ENCODE data around the gene CMIP.

The CMIP gene

DNA sequence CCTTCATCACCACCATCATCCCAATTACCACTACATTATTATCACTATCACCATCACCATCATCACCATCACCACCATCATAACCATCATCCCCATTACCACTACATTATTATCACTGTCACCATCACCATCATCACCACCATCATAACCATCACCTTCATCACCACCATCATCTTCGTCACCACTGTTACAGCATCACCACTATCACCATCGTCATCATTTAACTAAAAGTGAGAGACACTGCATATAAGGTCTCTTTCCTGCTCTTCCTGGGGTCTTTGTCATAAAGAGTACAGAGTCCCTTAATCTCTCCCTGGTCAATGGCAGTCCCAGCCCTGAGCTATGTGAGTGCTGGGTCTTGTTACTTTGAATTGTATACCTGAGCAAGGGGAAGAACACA lies 133.5 kb downstream of the CMIP start:
- Histone ChIP-seq H3K36me3 (ENCODE audit: insufficient read depth, low read depth, low read length) (no peaks in the 10 kb centered on the region), H3K9me3 (ENCODE audit: insufficient read depth, low read depth, low read length) (no peaks in the 10 kb centered on the region), H3K27me3 (ENCODE audit: insufficient read depth, low read length) (no peaks in the 10 kb centered on the region), H3K4me3 (ENCODE audit: low read length) (no peak overlapping the region), H3K27ac (ENCODE audit: low read length) (no peak overlapping the region), H3K4me1 (ENCODE audit: insufficient read depth, low read length) (0 out of 2 replicates have a peak, but pooled peaks cover 6% of the 10 kb centered on the region), H3K9ac (ENCODE audit: low read depth, low read length) (no peak overlapping the region)

DNA sequence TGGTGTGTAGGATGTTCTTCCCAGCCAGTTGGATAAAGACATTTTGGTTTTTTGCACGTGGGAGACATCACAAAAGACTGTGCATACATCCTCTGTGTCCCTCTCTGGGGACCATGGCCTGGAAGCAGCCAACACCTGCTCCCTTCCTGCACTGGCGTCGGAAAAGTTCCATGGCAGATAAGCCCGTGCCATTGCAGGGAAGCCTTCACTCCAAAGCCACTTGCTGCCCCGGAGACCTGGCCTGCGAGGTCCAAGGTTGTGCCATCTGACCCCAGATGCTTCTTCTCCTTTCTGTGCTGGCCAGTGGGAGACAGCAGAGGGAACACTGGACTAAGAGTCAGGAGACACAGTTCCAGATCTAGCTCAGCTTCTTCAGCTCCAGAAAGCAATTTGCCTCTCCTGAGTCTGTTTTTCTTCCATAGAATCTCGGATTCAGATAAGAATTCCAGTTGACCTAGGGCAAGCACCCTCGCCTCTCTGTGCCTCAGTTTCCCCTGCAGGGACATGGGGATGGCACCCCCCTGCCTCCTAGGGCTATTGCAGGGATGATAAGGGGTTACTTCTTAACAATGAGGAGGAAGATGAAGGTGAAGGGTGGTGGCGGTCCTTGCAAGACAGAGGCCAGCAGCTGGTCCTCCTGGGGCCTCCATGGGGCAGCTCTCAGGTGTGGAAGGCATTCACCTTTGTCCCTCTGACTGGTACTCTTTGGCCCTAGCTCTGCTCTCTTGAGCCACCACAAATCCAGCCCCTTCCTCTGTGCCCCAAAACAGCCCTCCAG lies 134.2 kb downstream of the CMIP start:
- H3K9ac ChIP-seq (ENCODE audit: low read depth, low read length): no peak overlapping the region
- H3K4me1 ChIP-seq (ENCODE audit: insufficient read depth, low read length): 0 out of 2 replicates have a peak, but pooled peaks cover 6% of the 10 kb centered on the region
- H3K4me3 ChIP-seq (ENCODE audit: low read length): no peak overlapping the region
- H3K27me3 ChIP-seq (ENCODE audit: insufficient read depth, low read length): no peaks in the 10 kb centered on the region
- H3K36me3 ChIP-seq (ENCODE audit: insufficient read depth, low read depth, low read length): no peaks in the 10 kb centered on the region
- no peaks in the 10 kb centered on the region for H3K9me3 ChIP-seq (ENCODE audit: insufficient read depth, low read depth, low read length)
- no peak overlapping the region for H3K27ac ChIP-seq (ENCODE audit: low read length)

DNA sequence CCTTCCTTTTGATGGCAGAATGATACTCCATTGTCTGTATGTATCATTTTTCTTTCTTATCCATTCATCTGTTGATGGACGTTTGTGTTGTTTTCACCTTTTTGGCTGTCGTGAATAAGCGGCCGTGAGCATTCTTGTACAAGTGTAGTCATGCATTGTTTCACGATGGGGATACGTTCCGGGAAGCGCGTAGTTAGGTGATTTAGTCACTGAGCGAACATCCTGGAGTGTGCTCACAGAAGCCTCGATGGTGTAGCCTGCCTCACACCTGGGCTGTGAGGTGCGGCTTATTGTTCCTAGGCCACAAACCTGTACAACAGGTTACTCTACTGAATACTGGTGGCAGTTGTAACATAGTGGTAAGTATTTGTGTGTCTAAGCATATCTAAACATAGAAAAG lies 136.5 kb downstream of the CMIP start:
- no peak overlapping the region for H3K27ac ChIP-seq (ENCODE audit: low read length)
- no peaks in the 10 kb centered on the region for H3K27me3 ChIP-seq (ENCODE audit: insufficient read depth, low read length)
- peaks cover 9% of the 10 kb centered on the region; the same call in 1 of the 2 replicates for H3K4me1 ChIP-seq (ENCODE audit: insufficient read depth, low read length)
- no peaks in the 10 kb centered on the region for H3K9me3 ChIP-seq (ENCODE audit: insufficient read depth, low read depth, low read length)
- H3K36me3 ChIP-seq (ENCODE audit: insufficient read depth, low read depth, low read length): no peaks in the 10 kb centered on the region
- no peak overlapping the region for H3K4me3 ChIP-seq (ENCODE audit: low read length)
- no peak overlapping the region for H3K9ac ChIP-seq (ENCODE audit: low read depth, low read length)

DNA sequence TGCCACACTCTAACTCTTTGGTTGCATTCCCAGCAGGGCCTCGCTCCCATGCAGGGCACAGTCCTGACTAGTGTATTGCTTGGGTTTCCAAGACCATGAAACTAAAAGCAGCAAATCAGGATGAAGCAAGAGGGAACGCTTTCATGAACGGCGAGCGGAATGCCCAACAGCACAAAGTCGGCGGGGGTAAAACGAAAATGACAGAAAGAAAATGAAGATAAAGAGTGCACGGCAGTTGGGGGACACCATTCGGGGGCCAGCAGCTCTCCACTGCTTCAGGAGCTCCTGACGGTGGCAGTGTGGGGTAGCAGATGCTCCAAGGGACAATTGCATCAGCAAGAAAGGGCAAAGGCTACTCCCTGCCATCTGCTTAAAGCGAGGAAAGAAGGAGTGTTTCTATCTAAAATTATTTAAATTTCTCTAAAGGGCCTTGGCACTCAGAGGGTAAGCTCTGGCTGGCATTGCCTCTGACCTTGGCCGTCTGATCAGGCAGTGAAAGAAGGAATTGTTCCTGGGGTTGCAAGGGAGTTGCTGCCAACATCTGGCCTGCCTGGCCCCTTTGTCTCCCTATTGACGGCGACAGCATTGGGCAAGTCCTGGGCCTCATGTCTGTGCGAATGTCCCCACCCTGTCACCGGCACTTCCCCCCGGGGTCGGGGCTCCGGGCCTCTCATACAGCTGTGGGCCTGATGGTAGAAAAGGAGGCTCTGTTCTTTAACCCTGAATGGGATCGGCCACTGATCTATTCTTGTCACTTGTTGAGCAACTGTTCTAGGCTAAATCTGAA lies 138.2 kb downstream of the CMIP start:
- Histone ChIP-seq H3K27me3 (ENCODE audit: insufficient read depth, low read length) (no peaks in the 10 kb centered on the region), H3K36me3 (ENCODE audit: insufficient read depth, low read depth, low read length) (no peaks in the 10 kb centered on the region), H3K27ac (ENCODE audit: low read length) (no peak overlapping the region), H3K9me3 (ENCODE audit: insufficient read depth, low read depth, low read length) (no peaks in the 10 kb centered on the region), H3K4me1 (ENCODE audit: insufficient read depth, low read length) (peaks cover 9% of the 10 kb centered on the region; the same call in 1 of the 2 replicates), H3K9ac (ENCODE audit: low read depth, low read length) (peak overlapping the region; percentile 52; the same call in 1 of the 2 replicates), H3K4me3 (ENCODE audit: low read length) (no peak overlapping the region)

DNA sequence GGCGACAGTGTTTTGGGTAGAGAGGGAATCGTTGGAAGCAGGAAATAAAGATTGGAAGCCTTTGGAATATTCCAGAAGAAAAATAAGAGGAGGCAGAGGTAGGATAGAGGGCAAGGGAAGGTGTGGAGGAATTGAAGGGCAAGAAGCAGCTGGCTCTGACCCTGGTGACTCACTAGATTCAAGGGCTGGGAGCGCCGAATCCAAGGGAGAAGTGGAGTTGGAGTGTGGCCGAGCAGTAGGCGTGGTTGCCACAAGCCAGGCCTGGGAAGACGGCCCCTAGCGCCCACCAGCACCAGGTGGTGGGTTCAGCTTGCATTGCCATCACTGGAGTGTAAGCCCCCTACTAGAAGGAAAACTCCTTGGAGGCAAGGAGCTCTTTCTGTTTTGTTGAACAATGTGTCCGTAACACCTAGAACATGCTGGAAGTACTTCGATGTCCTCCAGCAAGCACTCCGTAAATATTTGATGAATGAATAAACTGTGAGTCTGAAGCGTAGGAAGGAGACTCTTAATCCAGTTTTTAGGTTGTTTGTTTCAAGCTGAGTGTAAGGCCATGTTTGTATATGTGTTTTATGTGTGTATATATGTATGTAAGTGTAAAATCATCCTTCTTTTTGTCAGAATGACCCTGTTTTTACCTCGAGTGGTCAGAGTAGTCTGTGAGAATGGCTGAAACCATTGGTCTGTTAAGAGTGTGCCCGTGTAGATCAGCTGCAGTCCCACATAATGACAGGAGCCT lies 139.5 kb downstream of the CMIP start:
- H3K27ac ChIP-seq (ENCODE audit: low read length): no peak overlapping the region

DNA sequence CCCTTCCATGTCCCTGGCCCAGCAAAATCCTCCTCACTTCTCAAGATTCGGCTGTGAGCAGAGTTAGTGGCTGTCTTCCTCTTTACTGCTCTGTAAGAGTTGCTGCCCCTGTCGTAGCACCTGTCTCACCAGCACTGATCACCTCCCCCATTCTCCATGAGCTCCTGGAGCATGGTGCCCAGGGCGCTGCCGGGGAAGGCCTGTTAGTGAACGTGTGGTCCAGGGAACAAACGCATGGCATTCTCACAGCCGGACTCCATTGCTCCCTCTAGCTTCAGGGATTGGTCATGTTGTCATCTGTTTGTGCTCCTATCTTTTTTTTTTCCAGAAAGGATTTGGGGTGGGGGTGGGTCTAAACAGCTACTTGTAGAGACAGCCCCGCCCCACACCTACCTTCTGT lies 141.2 kb downstream of the CMIP start:
- H3K27ac ChIP-seq (ENCODE audit: low read length): no peak overlapping the region
- no peaks in the 10 kb centered on the region for H3K9me3 ChIP-seq (ENCODE audit: insufficient read depth, low read depth, low read length)
- H3K27me3 ChIP-seq (ENCODE audit: insufficient read depth, low read length): no peaks in the 10 kb centered on the region
- H3K36me3 ChIP-seq (ENCODE audit: insufficient read depth, low read depth, low read length): no peaks in the 10 kb centered on the region; the same call in 1 of the 2 replicates
- H3K4me3 ChIP-seq (ENCODE audit: low read length): no peak overlapping the region
- H3K9ac ChIP-seq (ENCODE audit: low read depth, low read length): no peak overlapping the region
- H3K4me1 ChIP-seq (ENCODE audit: insufficient read depth, low read length): peaks cover 9% of the 10 kb centered on the region; the same call in 1 of the 2 replicates

More for the DNA sequence above, 139.5 kb downstream of the CMIP start:
- H3K9ac ChIP-seq (ENCODE audit: low read depth, low read length): no peak overlapping the region
- H3K9me3 ChIP-seq (ENCODE audit: insufficient read depth, low read depth, low read length): no peaks in the 10 kb centered on the region
- no peaks in the 10 kb centered on the region; the same call in 1 of the 2 replicates for H3K36me3 ChIP-seq (ENCODE audit: insufficient read depth, low read depth, low read length)
- H3K27me3 ChIP-seq (ENCODE audit: insufficient read depth, low read length): no peaks in the 10 kb centered on the region
- H3K4me3 ChIP-seq (ENCODE audit: low read length): no peak overlapping the region
- H3K4me1 ChIP-seq (ENCODE audit: insufficient read depth, low read length): peaks cover 9% of the 10 kb centered on the region; the same call in 1 of the 2 replicates

DNA sequence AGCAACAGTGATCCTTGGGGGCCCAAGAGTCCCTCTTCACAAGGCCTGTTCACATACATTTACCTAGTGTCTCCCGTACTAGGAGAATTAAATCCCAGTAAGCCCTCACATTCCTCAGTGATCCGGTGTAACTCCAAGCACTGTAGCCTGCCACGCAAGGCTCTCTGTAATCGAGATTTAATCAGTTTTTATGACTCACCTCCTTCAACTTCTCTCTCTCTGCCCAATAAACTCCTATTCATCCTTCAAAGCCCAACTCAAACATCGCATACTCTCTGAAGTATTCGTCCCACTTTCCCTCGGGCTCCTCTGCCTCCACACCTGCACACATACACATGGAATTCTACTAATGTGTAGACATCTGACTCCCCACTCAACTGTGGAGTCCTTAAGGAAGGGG lies 141.8 kb downstream of the CMIP start:
- Histone ChIP-seq H3K4me3 (ENCODE audit: low read length) (no peak overlapping the region), H3K9me3 (ENCODE audit: insufficient read depth, low read depth, low read length) (no peaks in the 10 kb centered on the region), H3K27ac (ENCODE audit: low read length) (no peak overlapping the region), H3K36me3 (ENCODE audit: insufficient read depth, low read depth, low read length) (no peaks in the 10 kb centered on the region; the same call in 1 of the 2 replicates), H3K27me3 (ENCODE audit: insufficient read depth, low read length) (no peaks in the 10 kb centered on the region), H3K9ac (ENCODE audit: low read depth, low read length) (no peak overlapping the region), H3K4me1 (ENCODE audit: insufficient read depth, low read length) (peaks cover 9% of the 10 kb centered on the region; the same call in 1 of the 2 replicates)

DNA sequence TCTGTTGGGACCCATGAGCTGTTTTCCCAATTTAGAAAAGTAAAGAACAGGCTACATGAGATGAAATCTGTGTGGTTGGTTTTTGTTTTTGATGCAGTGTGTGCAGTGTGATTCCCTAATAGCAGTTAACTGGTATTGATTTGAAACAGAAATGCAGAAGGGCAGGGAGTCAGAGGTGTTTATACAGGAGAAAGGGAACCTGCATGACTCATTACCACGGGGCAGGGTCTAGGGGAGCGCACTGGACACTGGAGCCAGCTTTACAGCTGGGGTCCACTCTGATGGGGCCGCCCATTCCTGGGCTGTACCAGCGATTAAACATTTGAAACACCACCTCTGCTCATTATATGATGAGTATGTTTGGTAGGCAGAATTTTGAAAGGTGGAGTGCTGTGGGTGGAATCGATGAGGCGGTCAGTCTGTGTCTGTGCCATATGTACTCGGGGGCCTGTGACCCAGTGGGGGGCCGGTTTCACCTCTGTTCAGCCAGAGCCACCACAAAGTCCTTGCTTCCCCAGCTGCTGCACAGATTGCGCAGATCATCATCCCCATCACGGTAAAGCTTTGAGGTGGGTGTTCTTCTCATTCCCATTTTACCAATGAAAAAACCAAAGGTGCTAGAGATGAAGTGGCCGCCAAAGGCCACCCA lies 142.5 kb downstream of the CMIP start:
- H3K4me1 ChIP-seq (ENCODE audit: insufficient read depth, low read length): peaks cover 9% of the 10 kb centered on the region; the same call in 1 of the 2 replicates
- no peak overlapping the region for H3K4me3 ChIP-seq (ENCODE audit: low read length)
- no peaks in the 10 kb centered on the region for H3K9me3 ChIP-seq (ENCODE audit: insufficient read depth, low read depth, low read length)
- no peak overlapping the region for H3K9ac ChIP-seq (ENCODE audit: low read depth, low read length)
- H3K36me3 ChIP-seq (ENCODE audit: insufficient read depth, low read depth, low read length): no peaks in the 10 kb centered on the region; the same call in 1 of the 2 replicates
- H3K27me3 ChIP-seq (ENCODE audit: insufficient read depth, low read length): no peaks in the 10 kb centered on the region
- no peak overlapping the region for H3K27ac ChIP-seq (ENCODE audit: low read length)

DNA sequence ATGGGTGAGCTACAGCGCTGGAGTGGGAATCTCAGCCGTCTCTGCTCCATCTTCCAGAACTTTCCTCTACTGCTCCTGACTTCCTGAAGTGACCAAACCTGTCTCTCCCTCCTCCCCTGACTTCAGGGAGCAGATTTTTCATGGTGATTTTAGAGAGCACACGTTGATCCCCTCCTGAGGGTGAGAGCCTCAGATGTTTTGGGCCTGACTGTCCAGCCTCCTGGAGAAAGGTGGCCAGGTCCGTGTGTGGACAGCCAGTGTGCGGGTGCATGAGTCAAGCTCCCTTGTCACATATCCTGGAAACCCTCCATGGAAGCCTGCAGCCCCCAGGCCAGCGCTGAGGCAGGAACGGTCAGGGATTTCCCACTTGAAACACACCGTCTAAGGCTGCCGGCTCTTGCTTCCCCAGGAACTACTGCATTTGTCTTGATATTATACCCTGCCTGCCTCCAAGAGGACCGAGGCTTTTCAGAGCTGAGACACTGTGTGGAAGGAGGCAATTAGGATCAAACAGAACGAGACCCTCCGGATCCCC lies 143.1 kb downstream of the CMIP start:
- Histone ChIP-seq H3K4me3 (ENCODE audit: low read length) (no peak overlapping the region), H3K9ac (ENCODE audit: low read depth, low read length) (no peak overlapping the region), H3K4me1 (ENCODE audit: insufficient read depth, low read length) (peaks cover 4% of the 10 kb centered on the region; the same call in 1 of the 2 replicates), H3K9me3 (ENCODE audit: insufficient read depth, low read depth, low read length) (no peaks in the 10 kb centered on the region), H3K27me3 (ENCODE audit: insufficient read depth, low read length) (no peaks in the 10 kb centered on the region), H3K27ac (ENCODE audit: low read length) (no peak overlapping the region), H3K36me3 (ENCODE audit: insufficient read depth, low read depth, low read length) (no peaks in the 10 kb centered on the region; the same call in 1 of the 2 replicates)

DNA sequence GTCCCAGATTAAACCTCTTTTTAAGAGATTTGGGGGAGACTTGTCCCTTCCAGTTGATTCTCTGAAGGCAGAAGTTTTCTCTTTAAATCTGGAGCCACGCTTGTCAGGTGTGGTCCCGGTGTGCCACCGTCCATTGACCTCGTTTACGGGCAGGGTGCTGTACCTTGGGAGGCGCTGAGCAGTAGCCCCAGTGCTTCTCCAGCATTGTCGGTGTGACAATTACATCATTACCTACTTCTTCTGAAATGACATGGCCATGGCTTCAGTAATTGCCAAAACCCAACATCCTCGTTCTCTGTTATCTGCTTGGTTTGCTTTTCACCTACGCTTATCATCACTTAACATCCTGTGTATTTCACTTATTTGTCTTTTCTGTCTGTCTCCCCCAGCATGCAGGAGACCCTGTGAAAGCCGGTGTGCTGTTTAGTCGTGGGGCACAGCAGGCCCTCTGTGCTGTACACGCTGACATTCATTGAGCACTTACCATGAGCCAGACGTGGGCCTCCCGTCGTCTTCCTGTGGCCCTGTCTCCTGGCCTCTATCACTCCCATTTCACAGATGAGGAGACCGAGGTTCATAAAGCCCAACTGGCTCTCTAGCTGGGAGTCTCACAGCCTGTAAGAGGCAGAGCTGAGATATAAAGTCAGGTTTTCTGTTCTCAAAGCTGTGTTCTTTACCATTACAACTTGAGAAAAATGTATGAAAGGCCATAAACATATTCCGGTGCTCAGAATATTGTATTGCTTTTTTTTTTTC lies 143.9 kb downstream of the CMIP start:
- H3K27ac ChIP-seq (ENCODE audit: low read length): no peak overlapping the region
- H3K9ac ChIP-seq (ENCODE audit: low read depth, low read length): no peak overlapping the region
- no peaks in the 10 kb centered on the region for H3K27me3 ChIP-seq (ENCODE audit: insufficient read depth, low read length)
- no peaks in the 10 kb centered on the region for H3K9me3 ChIP-seq (ENCODE audit: insufficient read depth, low read depth, low read length)
- peaks cover 4% of the 10 kb centered on the region; the same call in 1 of the 2 replicates for H3K4me1 ChIP-seq (ENCODE audit: insufficient read depth, low read length)
- no peak overlapping the region for H3K4me3 ChIP-seq (ENCODE audit: low read length)
- no peaks in the 10 kb centered on the region; the same call in 1 of the 2 replicates for H3K36me3 ChIP-seq (ENCODE audit: insufficient read depth, low read depth, low read length)
